Right cardiac atrium (tissue), 5 donors: ENCODE measurements around the gene GGT6. TPM values are rescaled to one million over a fixed set of nuclear protein-coding genes. Genes with fewer than 3 reads are reported as not detected.
"Not testable (repeated sequence)": the region's sequence is repeated elsewhere in the genome, so short reads cannot be mapped to it uniquely, and the experiment has no call there.

Experiments
- ATAC-seq, 2 donors: fragments of 200-7000 bp; cut with Tn5 transposase; one replicate each; pipeline versions ENCODE4 v1.8.0 to v1.9.1; 2020; ENCODE audit warnings: moderate library complexity in 2 of 2, mild to moderate bottlenecking in 1 of 2
- DNase-seq, 3 donors: peaks; one replicate each; pipeline ENCODE4 v3.0.0-alpha.2; 2020
- H3K27ac ChIP-seq: one replicate; pipeline ENCODE4 v1.5.1; 2013; ENCODE audit warnings: mild to moderate bottlenecking, low read length, control low read depth, moderate library complexity
- H3K27me3 ChIP-seq: one replicate; pipeline ENCODE4 v1.6.1; 2013; ENCODE audit not compliant: control insufficient read depth, insufficient read depth
- H3K4me1 ChIP-seq: one replicate; pipeline ENCODE4 v1.6.1; 2013; ENCODE audit warnings: low read length; ENCODE audit not compliant: control insufficient read depth, insufficient read depth
- H3K4me3 ChIP-seq: one replicate; pipeline ENCODE4 v1.5.1; 2013; ENCODE audit warnings: low read length, control low read depth
- H3K9me3 ChIP-seq: one replicate; pipeline ENCODE4 v1.6.1; 2013; ENCODE audit warnings: low read length; ENCODE audit not compliant: control insufficient read depth
- WGBS: extraction: QIAGEN DNeasy Blood & Tissue Kit; methylation state at CpG from one replicate; pipeline ENCODE4 v1.1.7; 2013; 5-methylcytosine and 5-hydroxymethylcytosine counted together
- intact Hi-C, 4 donors: fragments of 100-400 bp; cut with DNase I; formaldehyde crosslinking; loops; one replicate each; pipeline versions ENCODE4 v1.11.0 to v1.14.0; 2022 to 2023
- polyA plus RNA-seq: library from polyadenylated mRNA; stranded (reverse); fragments of 200-250 nt; gene quantifications from one replicate; pipeline ENCODE4 v1.2.3, GENCODE V29; 2013
- total RNA-seq, 4 donors: library from RNA; stranded (reverse); fragmentation: NEBNext Ultra II Directional; extraction: Animal tissue kit (Norgen Biotek cat#: 25700); gene quantifications; one replicate each; pipeline ENCODE4 v1.2.1, GENCODE V29; 2021
- donor health status: healthy with polysubstance abuse.
- donor health status: DM: no; HTN: yes; CAD: no.
- donor health status: DM: no; HTN: no; CAD: no.
- donor health status: DM: no; HTN: yes; CAD: no; lungs with severe emphysema.
- donor health status: DM: yes; HTN: yes; CAD: no.

Gene GGT6
- total and polyA plus RNA-seq, 5 donors: not detected

DNA sequence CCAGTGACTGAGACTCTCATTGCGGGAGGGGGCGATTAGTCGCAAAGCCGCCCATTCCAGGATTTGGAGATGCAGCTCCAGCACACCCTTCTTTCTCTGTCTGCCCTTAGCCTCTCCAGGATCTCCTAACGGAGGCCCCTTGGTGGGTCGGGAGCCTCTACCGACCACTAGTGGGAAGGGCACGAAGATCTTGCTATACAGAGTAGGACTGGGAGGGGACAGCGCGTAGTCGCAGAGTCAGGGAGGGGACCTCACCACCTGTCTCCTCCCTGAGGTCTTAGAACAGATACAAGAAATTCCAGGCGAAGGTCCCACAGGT, 23.4 kb upstream of the GGT6 start:
- Histone ChIP-seq H3K27me3 (no peaks in the 10 kb centered on the region), H3K27ac (no peak overlapping the region), H3K4me3 (peak overlapping the region; percentile 46), H3K4me1 (peaks cover 3% of the 10 kb centered on the region), H3K9me3 (no peaks in the 10 kb centered on the region)
- ATAC-seq (peak; percentile 60 to 74), DNase-seq (peak in 2 of 3 donors; percentile 71 to 72)
- 27% methylated on average over 12 of the region's 12 CpGs for WGBS
- intact Hi-C loops: no loop called here

GRCh38 chr17:4583206-4583605, 22.8 kb upstream of the GGT6 start:
- peaks cover 3% of the 10 kb centered on the region for H3K4me1 ChIP-seq
- no peaks in the 10 kb centered on the region for H3K9me3 ChIP-seq
- H3K27ac ChIP-seq: no peak overlapping the region
- 79% methylated on average over 3 of the region's 3 CpGs for WGBS
- no peak for ATAC-seq
- intact Hi-C loops: no loop called here
- H3K4me3 ChIP-seq: no peak overlapping the region
- no peaks in the 10 kb centered on the region for H3K27me3 ChIP-seq
- peak in 2 of 3 donors; percentile 16 to 27 for DNase-seq

GRCh38 chr17:4582691-4583090, 22.3 kb upstream of the GGT6 start:
- no peaks in the 10 kb centered on the region for H3K27me3 ChIP-seq
- peaks cover 3% of the 10 kb centered on the region for H3K4me1 ChIP-seq
- no peak overlapping the region for H3K27ac ChIP-seq
- WGBS: 74% methylated on average over 8 of the region's 8 CpGs
- intact Hi-C loops: no loop called here
- ATAC-seq (no peak), DNase-seq (peak in 2 of 3 donors; percentile 21 to 32)
- no peak overlapping the region for H3K4me3 ChIP-seq
- no peaks in the 10 kb centered on the region for H3K9me3 ChIP-seq

DNA sequence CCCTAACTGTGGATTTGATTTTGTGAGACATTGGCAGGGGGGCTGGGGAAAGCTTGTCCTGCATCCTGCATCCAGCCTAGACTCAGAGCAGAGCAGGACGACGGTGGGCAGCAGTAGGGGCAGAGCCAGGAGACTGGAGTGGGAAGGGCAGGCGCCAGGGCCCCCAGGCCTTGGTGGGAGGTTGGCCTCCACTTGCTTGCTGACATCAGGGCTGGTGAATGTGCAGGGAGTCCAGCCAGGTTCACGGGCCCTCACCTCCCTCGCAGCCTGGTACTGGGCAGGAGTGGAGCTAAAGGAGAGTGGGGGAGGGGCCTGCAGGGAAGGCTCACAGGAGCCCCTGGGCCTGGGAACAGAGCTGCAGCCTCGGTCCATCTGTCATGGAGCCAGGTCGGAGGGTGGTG, 21.7 kb upstream of the GGT6 start:
- no peaks in the 10 kb centered on the region for H3K9me3 ChIP-seq
- WGBS: 69% methylated on average over 7 of the region's 7 CpGs
- no peak overlapping the region for H3K27ac ChIP-seq
- no peak overlapping the region for H3K4me3 ChIP-seq
- H3K4me1 ChIP-seq: no peaks in the 10 kb centered on the region
- intact Hi-C loops: no loop called here
- ATAC-seq (no peak), DNase-seq (peak in 2 of 3 donors; percentile 46 to 59)
- H3K27me3 ChIP-seq: no peaks in the 10 kb centered on the region

- ATAC-seq (no peak), DNase-seq (peak in 2 of 3 donors; percentile 48 to 56)
- intact Hi-C loops: no loop called here
Observed at GRCh38 chr17:4580291-4580690, 19.9 kb upstream of the GGT6 start.

GRCh38 chr17:4579678-4580077, 19.3 kb upstream of the GGT6 start:
- Histone ChIP-seq H3K4me1 (no peaks in the 10 kb centered on the region), H3K9me3 (no peaks in the 10 kb centered on the region), H3K27ac (no peak overlapping the region), H3K4me3 (no peak overlapping the region), H3K27me3 (no peaks in the 10 kb centered on the region)
- DNase-seq: peak in 1 of 3 donors; percentile 11
- no peak for ATAC-seq
- 81% methylated on average over 11 of the region's 11 CpGs for WGBS
- intact Hi-C loops: no loop called here

More at GRCh38 chr17:4580291-4580690, 19.9 kb upstream of the GGT6 start:
- Histone ChIP-seq H3K27ac (no peak overlapping the region), H3K27me3 (no peaks in the 10 kb centered on the region), H3K9me3 (no peaks in the 10 kb centered on the region), H3K4me1 (no peaks in the 10 kb centered on the region), H3K4me3 (no peak overlapping the region)
- 57% methylated on average over 7 of the region's 7 CpGs for whole genome bisulfite sequencing

GRCh38 chr17:4578349-4578748, 18.0 kb upstream of the GGT6 start:
- H3K4me3 ChIP-seq, H3K4me1 ChIP-seq, intact Hi-C loops, H3K9me3 ChIP-seq, ATAC-seq, H3K27ac ChIP-seq, H3K27me3 ChIP-seq: not testable (repeated sequence)
- DNase-seq: peak in 2 of 3 donors; percentile 37 to 56
- 97% methylated on average over 24 of the region's 24 CpGs for WGBS

DNA sequence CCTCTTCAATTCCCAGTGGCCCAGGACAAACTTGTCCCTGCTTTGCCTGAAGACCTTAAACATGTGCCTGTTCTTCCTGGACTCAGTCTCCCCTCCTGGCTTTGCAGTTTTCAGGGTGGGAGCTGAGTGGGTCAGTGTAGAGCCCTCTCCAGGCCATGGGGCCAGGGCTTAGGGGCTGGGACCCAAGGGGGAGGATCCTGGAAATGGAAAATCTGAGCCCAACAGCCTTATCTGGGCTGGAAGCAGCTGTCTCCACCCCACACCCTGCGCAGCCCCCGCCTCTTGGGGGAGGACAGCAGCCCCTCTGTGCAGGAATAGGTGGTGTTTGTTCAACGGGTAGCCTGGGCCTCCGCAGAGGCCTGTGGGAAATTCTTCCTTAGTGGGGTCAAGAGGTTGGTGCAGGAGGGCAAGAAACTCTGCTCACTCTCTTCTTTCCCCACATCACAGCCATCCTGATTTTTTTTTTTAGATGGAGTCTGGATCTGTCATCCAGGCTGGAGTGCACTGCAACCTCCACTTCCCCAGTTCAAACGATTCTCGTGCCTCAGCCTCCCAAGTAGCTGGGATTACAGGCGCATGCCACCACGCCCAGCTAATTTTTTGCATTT, 17.1 kb upstream of the GGT6 start:
- H3K27ac ChIP-seq: no peak overlapping the region
- intact Hi-C loops: no loop called here

DNA sequence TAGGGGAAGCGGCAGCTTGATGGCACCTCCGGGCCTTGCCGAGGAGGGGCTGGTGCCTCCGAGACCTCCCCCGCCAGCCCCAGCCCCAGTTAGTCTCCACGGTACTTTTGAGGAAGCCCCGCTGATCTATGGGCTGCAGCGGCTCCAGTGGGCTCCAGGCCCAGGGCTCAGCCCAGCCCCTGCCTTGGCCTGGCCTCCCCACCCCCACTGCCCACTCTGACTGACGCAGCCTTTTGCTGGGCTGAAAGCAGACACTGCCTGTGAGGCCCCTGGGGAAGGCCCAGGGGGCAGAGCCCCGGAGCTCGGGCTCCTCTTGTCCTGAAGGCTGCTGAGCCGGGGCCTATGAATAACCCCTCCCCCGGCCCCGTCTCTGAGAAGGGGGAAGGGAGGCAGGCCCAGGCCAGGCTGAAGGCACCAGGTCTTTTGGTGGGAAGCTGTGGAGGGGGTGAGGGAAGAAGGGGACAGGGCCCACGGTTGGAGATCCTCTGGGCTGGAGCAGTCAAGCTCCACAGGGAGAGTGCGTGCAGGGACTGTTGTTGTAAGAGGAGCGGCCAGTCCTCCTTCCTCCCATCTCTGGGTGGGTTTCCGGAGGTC, 16.4 kb upstream of the GGT6 start:
- peak in 2 of 3 donors; percentile 40 to 59 for DNase-seq
- no peak overlapping the region for H3K27ac ChIP-seq
- H3K27me3 ChIP-seq: no peaks in the 10 kb centered on the region
- H3K4me3 ChIP-seq: no peak overlapping the region
- WGBS: 61% methylated on average over 18 of the region's 18 CpGs
- peak; percentile 45 to 88 for ATAC-seq
- intact Hi-C loops: no loop called here
- H3K9me3 ChIP-seq: no peaks in the 10 kb centered on the region
- H3K4me1 ChIP-seq: no peaks in the 10 kb centered on the region

More for the DNA sequence above, 17.1 kb upstream of the GGT6 start:
- H3K4me3 ChIP-seq: no peak overlapping the region
- DNase-seq (peak; percentile 70 to 73 (median 71)), ATAC-seq (peak; percentile 73 to 93)
- no peaks in the 10 kb centered on the region for H3K4me1 ChIP-seq
- H3K27me3 ChIP-seq: no peaks in the 10 kb centered on the region
- no peaks in the 10 kb centered on the region for H3K9me3 ChIP-seq
- WGBS: 70% methylated on average over 8 of the region's 8 CpGs

- Histone ChIP-seq H3K27me3 (no peaks in the 10 kb centered on the region), H3K4me3 (no peak overlapping the region), H3K4me1 (no peaks in the 10 kb centered on the region), H3K27ac (no peak overlapping the region), H3K9me3 (no peaks in the 10 kb centered on the region)
- ATAC-seq (no peak), DNase-seq (no peak)
- WGBS: 76% methylated on average over 6 of the region's 6 CpGs
- intact Hi-C loops: no loop called here
Observed at GRCh38 chr17:4576161-4576558, 15.8 kb upstream of the GGT6 start.

DNA sequence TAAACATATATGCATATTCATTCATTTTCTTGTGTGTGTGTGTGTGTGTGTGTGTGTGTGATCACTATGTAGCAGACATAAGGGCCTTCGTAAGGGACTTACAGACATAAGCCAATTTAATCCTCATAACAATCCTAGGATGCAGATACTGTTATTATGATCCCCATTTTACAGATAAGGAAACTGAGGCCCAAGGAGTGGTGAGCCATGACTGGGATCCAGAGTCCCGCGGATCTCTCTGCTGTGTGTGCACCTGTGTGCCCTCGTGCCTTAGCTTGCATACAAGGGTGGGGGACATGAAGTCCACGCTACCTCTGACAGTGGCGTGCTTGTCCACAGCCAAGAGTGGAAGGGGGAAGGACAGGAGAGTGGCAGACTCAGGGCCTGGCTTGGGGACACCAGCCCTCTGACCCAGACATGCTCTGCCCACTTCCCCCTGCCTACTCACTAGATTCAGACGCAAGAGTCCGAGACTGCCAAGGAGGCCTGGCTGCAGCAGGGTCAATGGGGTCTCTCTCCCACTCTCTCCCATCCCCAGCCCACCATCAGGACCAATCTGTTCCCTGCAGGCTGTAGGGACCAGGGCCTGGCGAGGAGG, 14.2 kb upstream of the GGT6 start:
- ATAC-seq: no peak
- no peak overlapping the region for H3K4me3 ChIP-seq
- 95% methylated on average over 9 of the region's 9 CpGs for WGBS
- H3K27ac ChIP-seq: no peak overlapping the region
- H3K9me3 ChIP-seq: no peaks in the 10 kb centered on the region
- intact Hi-C loops: loop anchor here in 1 of 4 donors (5.0 kb wide), 1 partner anchor 43 kb away; no protein-coding TSS in a partner anchor
- DNase-seq: peak in 1 of 3 donors; percentile 21
- no peaks in the 10 kb centered on the region for H3K27me3 ChIP-seq
- H3K4me1 ChIP-seq: no peaks in the 10 kb centered on the region
